Osteocyte (in vitro differentiated cells): ENCODE data around the gene KRTAP1-3. TPM values are rescaled to one million over a fixed set of nuclear protein-coding genes. Genes with fewer than 3 reads are reported as not detected.

Experiments used
- DNase-seq: peaks from one replicate; pipeline ENCODE4 v3.0.0; 2021; ENCODE audit warnings: mixed read lengths; ENCODE audit not compliant: unreplicated experiment; ENCODE audit errors: extremely low spot score
- H3K27ac Mint-ChIP-seq: one replicate; pipeline ENCODE4 v1.8.0; 2021; ENCODE audit warnings: mild to moderate bottlenecking, mixed read lengths; ENCODE audit not compliant: unreplicated experiment
- H3K27me3 Mint-ChIP-seq: one replicate; pipeline ENCODE4 v1.8.0; 2021; ENCODE audit warnings: mixed read lengths; ENCODE audit not compliant: unreplicated experiment
- H3K36me3 Mint-ChIP-seq: one replicate; pipeline ENCODE4 v1.8.0; 2021; ENCODE audit warnings: mixed read lengths; ENCODE audit not compliant: unreplicated experiment
- H3K4me1 Mint-ChIP-seq: one replicate; pipeline ENCODE4 v1.8.0; 2021; ENCODE audit warnings: mixed read lengths; ENCODE audit not compliant: unreplicated experiment
- H3K4me3 Mint-ChIP-seq: one replicate; pipeline ENCODE4 v1.8.0; 2021; ENCODE audit warnings: mild to moderate bottlenecking, moderate library complexity, mixed read lengths; ENCODE audit not compliant: unreplicated experiment
- H3K9me3 Mint-ChIP-seq: one replicate; pipeline ENCODE4 v1.8.0; 2021; ENCODE audit warnings: mixed read lengths; ENCODE audit not compliant: unreplicated experiment
- total RNA-seq: library from RNA; stranded (reverse); gene quantifications from 2 replicates; pipeline ENCODE4 v1.2.1, GENCODE V29; 2021
- TF ChIP-seq, protein P1 (sequence below): fragments of 200-600 bp; sonication (generic); IDR thresholded peaks from 2 replicates; pipeline ENCODE4 v1.5.0; 2021; ENCODE audit warnings: antibody characterized with exemption, mild to moderate bottlenecking, moderate library complexity

KRTAP1-3 gene
- total RNA-seq, 1 donor from 2014 or later: not detected

DNA sequence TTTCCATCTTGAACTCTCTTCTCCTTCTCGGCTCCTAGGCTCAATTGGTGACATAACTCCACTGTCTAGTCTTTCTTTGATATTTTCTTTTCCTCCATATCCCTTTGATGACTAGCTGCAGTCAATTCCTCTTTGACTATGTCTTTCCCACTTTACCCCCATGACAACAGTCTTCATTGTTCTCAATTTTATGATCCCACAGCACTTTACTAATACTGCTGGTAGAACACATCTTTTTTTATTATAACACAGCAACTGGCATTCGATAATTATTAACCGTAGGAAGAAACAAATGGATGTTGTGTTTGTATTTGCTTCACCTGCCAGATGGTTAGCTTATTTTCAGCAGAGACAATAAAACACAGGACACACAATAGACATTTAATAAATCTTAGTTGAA, 42.0 kb downstream of the KRTAP1-3 start:
- peaks cover 4% of the 10 kb centered on the region for H3K27me3 Mint-ChIP-seq
- TF ChIP-seq, protein P1, sequence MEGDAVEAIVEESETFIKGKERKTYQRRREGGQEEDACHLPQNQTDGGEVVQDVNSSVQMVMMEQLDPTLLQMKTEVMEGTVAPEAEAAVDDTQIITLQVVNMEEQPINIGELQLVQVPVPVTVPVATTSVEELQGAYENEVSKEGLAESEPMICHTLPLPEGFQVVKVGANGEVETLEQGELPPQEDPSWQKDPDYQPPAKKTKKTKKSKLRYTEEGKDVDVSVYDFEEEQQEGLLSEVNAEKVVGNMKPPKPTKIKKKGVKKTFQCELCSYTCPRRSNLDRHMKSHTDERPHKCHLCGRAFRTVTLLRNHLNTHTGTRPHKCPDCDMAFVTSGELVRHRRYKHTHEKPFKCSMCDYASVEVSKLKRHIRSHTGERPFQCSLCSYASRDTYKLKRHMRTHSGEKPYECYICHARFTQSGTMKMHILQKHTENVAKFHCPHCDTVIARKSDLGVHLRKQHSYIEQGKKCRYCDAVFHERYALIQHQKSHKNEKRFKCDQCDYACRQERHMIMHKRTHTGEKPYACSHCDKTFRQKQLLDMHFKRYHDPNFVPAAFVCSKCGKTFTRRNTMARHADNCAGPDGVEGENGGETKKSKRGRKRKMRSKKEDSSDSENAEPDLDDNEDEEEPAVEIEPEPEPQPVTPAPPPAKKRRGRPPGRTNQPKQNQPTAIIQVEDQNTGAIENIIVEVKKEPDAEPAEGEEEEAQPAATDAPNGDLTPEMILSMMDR: no peak
- H3K4me3 Mint-ChIP-seq: no peak overlapping the region
- DNase-seq: no peak
- no peaks in the 10 kb centered on the region for H3K36me3 Mint-ChIP-seq
- no peaks in the 10 kb centered on the region for H3K4me1 Mint-ChIP-seq
- H3K27ac Mint-ChIP-seq: no peak overlapping the region
- no peaks in the 10 kb centered on the region for H3K9me3 Mint-ChIP-seq

DNA sequence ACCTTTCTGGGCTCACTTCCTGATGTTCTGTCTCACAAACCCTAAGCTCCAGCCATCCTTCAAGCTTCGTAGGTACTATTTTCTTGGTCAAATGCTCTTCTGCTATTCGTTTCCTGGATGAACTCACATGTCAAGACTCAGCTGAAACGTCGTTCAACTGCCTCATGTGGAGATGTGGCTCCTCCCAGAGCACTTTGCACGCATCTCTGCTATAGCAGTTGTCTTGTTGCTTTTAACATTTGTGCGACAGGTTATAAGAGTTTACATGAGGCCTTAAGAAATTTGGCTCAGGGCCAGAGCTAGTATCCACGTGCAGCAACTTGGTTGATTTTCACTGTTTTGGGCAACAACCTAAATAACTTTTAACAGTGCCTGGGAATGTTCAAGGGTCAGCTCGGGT, 47.8 kb downstream of the KRTAP1-3 start:
- H3K9me3 Mint-ChIP-seq: no peaks in the 10 kb centered on the region
- no peak overlapping the region for H3K27ac Mint-ChIP-seq
- H3K4me3 Mint-ChIP-seq: no peak overlapping the region
- H3K27me3 Mint-ChIP-seq: peaks cover 3% of the 10 kb centered on the region
- no peaks in the 10 kb centered on the region for H3K36me3 Mint-ChIP-seq
- TF ChIP-seq, protein P1: no peak
- DNase-seq: no peak
- peaks cover 2% of the 10 kb centered on the region for H3K4me1 Mint-ChIP-seq

DNA sequence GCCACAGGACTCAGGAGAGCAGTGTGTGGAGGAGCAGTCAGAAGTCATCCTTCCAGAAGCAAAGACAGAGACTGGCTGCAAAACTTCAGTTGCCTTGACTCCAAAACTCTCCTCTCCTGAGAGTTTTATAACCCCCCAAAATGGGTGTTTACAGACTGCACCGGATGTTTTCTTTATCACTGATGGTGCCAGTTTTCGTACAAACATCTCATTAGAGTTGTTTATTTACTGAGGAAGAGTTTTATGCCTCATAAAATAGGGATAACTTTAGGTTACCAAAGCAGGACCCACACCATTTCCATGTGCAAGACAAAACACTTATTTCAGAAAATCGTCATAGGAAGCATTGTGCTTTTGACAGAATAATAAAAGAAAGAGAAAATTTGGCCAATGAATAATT, 50.4 kb downstream of the KRTAP1-3 start, which contains the start of gene KRT40:
KRT40 (minus strand) TSS at position 101 of the 400 bp plus-strand sequence; CDS start at position 48, 53 bp downstream.
- Mint-ChIP-seq H3K27ac (no peak within 1 kb of the TSS), H3K36me3 (no peaks in the 10 kb centered on the region), H3K9me3 (no peaks in the 10 kb centered on the region), H3K4me1 (peaks cover 6% of the 10 kb centered on the region), H3K4me3 (no peak within 1 kb of the TSS), H3K27me3 (peaks cover 3% of the 10 kb centered on the region)
- no peak for DNase-seq
- TF ChIP-seq, protein P1: no peak

Other genes starting within 250 kb of the KRTAP1-3 start
- gene KRT28, start 234.9 kb downstream of the KRTAP1-3 start, total RNA-seq: not detected in 2 replicates
- gene KRT10, start 212.3 kb downstream of the KRTAP1-3 start, total RNA-seq: 46.5 and 49.0 TPM in 2 replicates
- gene KRT12, start 167.7 kb downstream of the KRTAP1-3 start, total RNA-seq: not detected in 2 replicates
- not detected in 2 replicates for gene KRT20, start 149.6 kb downstream of the KRTAP1-3 start, total RNA-seq
- gene KRT23, start 97.2 kb downstream of the KRTAP1-3 start, total RNA-seq: not detected in 2 replicates
- gene KRT39, start 67.9 kb downstream of the KRTAP1-3 start, total RNA-seq: not detected in 2 replicates
- not detected in 2 replicates for gene KRT40, start 50.5 kb downstream of the KRTAP1-3 start, total RNA-seq
- gene KRTAP3-3, start 40.7 kb downstream of the KRTAP1-3 start, total RNA-seq: not detected in 2 replicates
- gene KRTAP3-2, start 35.0 kb downstream of the KRTAP1-3 start, total RNA-seq: not detected in 2 replicates
- not detected in 2 replicates for gene KRTAP3-1, start 25.7 kb downstream of the KRTAP1-3 start, total RNA-seq
- gene KRTAP1-5, start 7.7 kb downstream of the KRTAP1-3 start, total RNA-seq: not detected in 2 replicates
- gene KRTAP1-4, start 4.7 kb downstream of the KRTAP1-3 start, total RNA-seq: not detected in 2 replicates
- gene KRTAP1-1, start 6.6 kb upstream of the KRTAP1-3 start, total RNA-seq: not detected in 2 replicates
- gene KRTAP2-1, start 12.4 kb upstream of the KRTAP1-3 start, total RNA-seq: not detected in 2 replicates
- not detected in 2 replicates for gene KRTAP2-2, start 20.4 kb upstream of the KRTAP1-3 start, total RNA-seq
- gene KRTAP2-3, start 25.2 kb upstream of the KRTAP1-3 start, total RNA-seq: not detected in 2 replicates
- gene KRTAP2-4, start 31.0 kb upstream of the KRTAP1-3 start, total RNA-seq: not detected in 2 replicates
- gene KRTAP4-7, start 49.3 kb upstream of the KRTAP1-3 start, total RNA-seq: not detected in 2 replicates
- not detected in 2 replicates for gene KRTAP4-8, start 63.3 kb upstream of the KRTAP1-3 start, total RNA-seq
- gene KRTAP4-16, start 67.3 kb upstream of the KRTAP1-3 start, total RNA-seq: not detected in 2 replicates
- gene KRTAP4-9, start 70.5 kb upstream of the KRTAP1-3 start, total RNA-seq: not detected in 2 replicates
- gene KRTAP4-11, start 83.5 kb upstream of the KRTAP1-3 start, total RNA-seq: not detected in 2 replicates
- gene KRTAP4-12, start 89.3 kb upstream of the KRTAP1-3 start, total RNA-seq: not detected in 2 replicates
- gene KRTAP4-6, start 105.7 kb upstream of the KRTAP1-3 start, total RNA-seq: not detected in 2 replicates
- not detected in 2 replicates for gene KRTAP4-5, start 115.0 kb upstream of the KRTAP1-3 start, total RNA-seq
- gene KRTAP4-4, start 125.9 kb upstream of the KRTAP1-3 start, total RNA-seq: not detected in 2 replicates
- gene KRTAP4-3, start 133.3 kb upstream of the KRTAP1-3 start, total RNA-seq: not detected in 2 replicates
- not detected in 2 replicates for gene KRTAP4-2, start 143.3 kb upstream of the KRTAP1-3 start, total RNA-seq
- not detected in 2 replicates for gene KRTAP4-1, start 150.0 kb upstream of the KRTAP1-3 start, total RNA-seq
- not detected in 2 replicates for gene KRTAP9-1, start 155.0 kb upstream of the KRTAP1-3 start, total RNA-seq
- gene KRTAP9-2, start 191.8 kb upstream of the KRTAP1-3 start, total RNA-seq: not detected in 2 replicates
- not detected in 2 replicates for gene KRTAP9-3, start 197.6 kb upstream of the KRTAP1-3 start, total RNA-seq
- not detected in 2 replicates for gene KRTAP9-8, start 203.1 kb upstream of the KRTAP1-3 start, total RNA-seq
- gene KRTAP9-4, start 214.8 kb upstream of the KRTAP1-3 start, total RNA-seq: not detected in 2 replicates
- gene KRTAP9-9, start 220.5 kb upstream of the KRTAP1-3 start, total RNA-seq: not detected in 2 replicates
- not detected in 2 replicates for gene KRTAP9-6, start 230.5 kb upstream of the KRTAP1-3 start, total RNA-seq
- not detected in 2 replicates for gene KRTAP9-7, start 240.8 kb upstream of the KRTAP1-3 start, total RNA-seq